Hepatocyte (in vitro differentiated cells): ENCODE measurements around the gene LBHD2.

ENCODE experiments used
- CTCF ChIP-seq: fragments of 200-600 bp; sonication (generic); IDR thresholded peaks from 2 replicates; pipeline ENCODE4 v1.5.1; 2016; ENCODE audit warnings: antibody characterized with exemption, mild to moderate bottlenecking; ENCODE audit not compliant: poor library complexity
- EZH2 ChIP-seq: fragments of 200-600 bp; sonication (generic); IDR thresholded peaks from 2 replicates; pipeline ENCODE4 v1.6.1; 2016; ENCODE audit warnings: antibody characterized with exemption, mild to moderate bottlenecking, borderline replicate concordance
- EZH2phosphoT487 ChIP-seq: fragments of 200-600 bp; sonication (generic); IDR thresholded peaks from one replicate; pipeline ENCODE4 v1.6.1; 2018; ENCODE audit warnings: antibody characterized with exemption, mild to moderate bottlenecking, low read depth, moderate library complexity; ENCODE audit not compliant: unreplicated experiment, severe bottlenecking

GRCh38 chr14:103104654-103105452, 20.8 kb downstream of the LBHD2 start:
- TF ChIP-seq EZH2phosphoT487 (no peak), CTCF (peak; percentile 100), EZH2 (no peak)
